GM10847 (cell line): Measurements from ENCODE around the gene ZBTB22.

ENCODE experiments used
- POLR2A ChIP-seq: IDR thresholded peaks from 2 replicates; pipeline ENCODE4 v1.6.1; 2011; ENCODE audit not compliant: insufficient read length; ENCODE audit errors: extremely low read depth

ZBTB22 gene

GRCh38 chr6:33305052-33305451 is 12.5 kb downstream of the ZBTB22 start:
- TF ChIP-seq POLR2A = no peak

- TF ChIP-seq POLR2A = peak; percentile 8
Measured at GRCh38 chr6:33304216-33304615, 13.3 kb downstream of the ZBTB22 start.

DNA sequence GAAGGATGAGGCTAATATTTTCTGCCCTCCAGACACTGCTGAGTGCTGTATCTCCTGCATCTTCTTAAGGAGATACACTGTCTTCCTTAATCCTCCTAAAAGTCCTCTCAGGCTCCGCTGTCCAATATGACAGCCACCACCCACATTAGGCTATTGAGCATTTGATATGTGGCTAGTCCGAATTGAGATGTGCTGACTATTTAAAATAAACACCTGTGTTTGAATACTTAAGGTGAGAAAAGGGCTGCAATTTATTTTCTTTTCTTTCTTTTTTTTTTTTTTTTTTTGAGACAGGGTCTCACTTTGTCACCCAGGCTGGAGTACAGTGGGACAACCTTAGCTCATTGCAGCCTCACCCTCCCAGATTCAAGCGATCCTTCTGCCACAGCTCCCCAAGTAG is 15.7 kb downstream of the ZBTB22 start:
- TF ChIP-seq POLR2A = no peak

DNA sequence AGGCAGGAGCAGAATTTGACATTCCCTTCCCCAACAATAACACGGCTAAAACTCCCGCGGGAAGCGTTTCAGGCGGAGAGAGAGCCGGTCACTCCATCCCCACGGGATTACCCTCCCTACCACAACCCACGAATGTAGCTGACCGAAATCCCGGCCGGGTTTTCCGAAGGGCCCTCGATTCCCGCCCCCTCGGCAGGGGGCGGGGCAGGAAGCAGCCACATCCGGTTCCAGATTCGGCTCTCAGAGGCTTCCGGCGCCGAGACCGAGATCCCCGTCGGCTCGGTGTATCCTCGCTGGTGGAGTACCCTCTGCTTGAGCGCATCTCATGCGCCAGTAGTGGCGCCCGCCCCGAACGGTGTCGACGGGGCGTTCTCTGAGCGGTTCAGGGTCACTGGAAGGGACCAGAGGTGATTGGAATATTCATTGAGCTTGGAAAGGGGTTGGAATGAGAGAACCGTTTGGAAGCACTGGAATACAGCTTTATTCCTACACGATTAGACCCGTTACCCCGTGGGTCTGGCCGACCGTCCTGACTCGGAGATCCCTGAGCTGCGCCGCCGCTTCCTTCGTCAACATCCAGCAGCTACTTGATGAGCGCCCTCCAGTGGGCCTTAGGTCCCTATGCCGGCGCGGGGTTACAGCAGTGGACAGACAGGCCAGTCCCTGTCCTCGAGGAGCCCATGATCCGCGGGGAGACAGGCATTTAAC is 18.2 kb downstream of the ZBTB22 start:
- TF ChIP-seq POLR2A = peak; percentile 91

GRCh38 chr6:33298773-33299236 is 18.7 kb downstream of the ZBTB22 start, which contains the start of gene RGL2:
Gene RGL2 (minus strand): TSS chr6:33298942. CDS start chr6:33298610, 332 bp downstream.
- no peak for TF ChIP-seq POLR2A

DNA sequence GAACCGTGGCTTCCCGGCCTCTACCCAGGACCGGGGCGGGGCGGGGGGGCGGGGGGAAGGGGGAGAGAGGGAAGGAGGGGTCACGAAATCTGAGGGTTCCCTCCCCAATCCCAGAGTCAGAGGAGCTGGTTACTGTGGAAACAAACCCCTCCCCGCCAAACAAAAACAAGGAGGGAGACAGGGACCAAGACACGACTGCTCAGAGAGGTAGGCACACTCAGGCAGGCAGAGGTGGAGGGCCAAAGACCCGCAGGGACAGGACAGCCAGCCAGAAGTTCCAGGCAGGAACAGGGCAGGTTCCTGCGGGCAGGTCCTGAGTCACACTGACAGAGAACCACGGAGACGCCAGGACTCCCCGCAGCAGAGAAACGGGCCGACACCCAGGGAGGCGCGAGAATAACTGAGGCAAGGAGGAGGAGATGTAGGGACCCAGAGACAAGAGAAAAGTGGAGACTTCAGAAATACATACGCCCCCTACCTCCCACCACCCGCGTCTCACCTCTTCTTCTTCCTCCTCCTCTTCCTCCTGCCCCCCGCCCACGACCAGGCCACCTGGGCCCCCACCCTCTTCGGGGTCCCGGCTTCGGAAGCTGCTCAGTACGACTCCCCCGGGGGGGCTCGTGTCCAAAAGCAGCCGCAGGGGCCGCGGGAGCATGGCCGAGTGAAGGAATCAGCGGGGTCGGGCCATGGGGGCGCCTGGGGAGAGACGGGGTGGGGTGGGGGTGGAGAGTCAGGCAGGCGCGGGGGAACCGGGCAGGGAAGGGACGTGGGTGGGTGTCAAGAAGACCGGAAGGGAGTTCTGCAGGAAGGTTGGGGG is 19.4 kb downstream of the ZBTB22 start:
- no peak for TF ChIP-seq POLR2A

DNA sequence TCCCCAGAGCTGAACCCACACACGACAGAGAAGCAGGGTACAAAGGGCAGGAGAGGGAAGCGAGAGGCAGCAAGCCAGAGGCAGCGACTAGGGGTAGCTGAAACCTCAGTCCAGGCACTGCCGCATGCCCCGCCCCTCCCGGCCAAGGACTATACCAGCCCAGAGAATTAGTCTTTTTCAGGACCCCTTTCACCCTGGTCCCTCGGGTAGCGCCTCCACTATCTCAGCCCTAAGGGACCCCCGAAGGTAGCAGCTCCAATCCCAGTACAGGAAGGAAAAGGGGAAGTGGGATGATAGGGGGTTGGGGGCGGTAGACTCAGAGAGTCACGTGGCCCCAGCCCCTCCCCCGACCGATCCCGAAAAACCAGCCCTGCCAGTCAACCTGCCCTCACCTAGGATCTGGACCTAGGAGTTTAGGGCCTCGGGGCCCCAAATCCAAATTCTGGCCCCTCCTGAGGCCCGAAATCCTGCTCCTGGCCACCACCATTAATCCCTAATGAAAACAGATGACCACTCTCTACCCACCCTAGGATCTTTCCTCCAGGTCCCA is 20.1 kb downstream of the ZBTB22 start:
- TF ChIP-seq POLR2A = no peak

DNA sequence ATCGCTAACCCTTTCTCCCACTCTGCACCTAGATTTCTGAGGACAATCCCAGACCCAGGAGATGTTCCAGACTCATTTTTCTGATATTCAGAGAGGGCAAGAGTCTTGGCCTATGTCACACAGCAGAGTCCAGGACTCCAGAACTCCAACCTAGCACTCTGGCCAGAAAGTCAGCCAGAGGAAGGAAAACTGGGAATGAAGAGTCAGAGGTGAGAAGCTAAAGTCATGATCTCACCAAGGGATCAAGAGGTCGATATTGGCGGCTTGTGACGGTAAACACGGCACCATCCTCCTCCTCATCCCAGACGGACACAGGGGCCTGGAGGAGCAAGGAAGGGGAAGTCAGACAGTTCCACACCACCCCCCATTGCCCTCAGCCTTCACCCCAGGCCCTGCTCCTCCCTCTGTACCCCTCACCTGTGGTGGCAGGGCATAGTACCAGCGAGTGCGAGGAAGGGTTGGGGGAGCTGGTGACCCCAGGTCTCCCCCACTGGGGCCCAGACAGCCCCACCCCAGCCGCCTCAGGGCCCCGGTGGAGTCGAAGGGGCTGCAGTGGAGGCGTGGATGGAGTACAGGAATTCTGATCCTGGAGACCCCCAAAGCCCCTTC is 20.6 kb downstream of the ZBTB22 start:
- no peak for TF ChIP-seq POLR2A

DNA sequence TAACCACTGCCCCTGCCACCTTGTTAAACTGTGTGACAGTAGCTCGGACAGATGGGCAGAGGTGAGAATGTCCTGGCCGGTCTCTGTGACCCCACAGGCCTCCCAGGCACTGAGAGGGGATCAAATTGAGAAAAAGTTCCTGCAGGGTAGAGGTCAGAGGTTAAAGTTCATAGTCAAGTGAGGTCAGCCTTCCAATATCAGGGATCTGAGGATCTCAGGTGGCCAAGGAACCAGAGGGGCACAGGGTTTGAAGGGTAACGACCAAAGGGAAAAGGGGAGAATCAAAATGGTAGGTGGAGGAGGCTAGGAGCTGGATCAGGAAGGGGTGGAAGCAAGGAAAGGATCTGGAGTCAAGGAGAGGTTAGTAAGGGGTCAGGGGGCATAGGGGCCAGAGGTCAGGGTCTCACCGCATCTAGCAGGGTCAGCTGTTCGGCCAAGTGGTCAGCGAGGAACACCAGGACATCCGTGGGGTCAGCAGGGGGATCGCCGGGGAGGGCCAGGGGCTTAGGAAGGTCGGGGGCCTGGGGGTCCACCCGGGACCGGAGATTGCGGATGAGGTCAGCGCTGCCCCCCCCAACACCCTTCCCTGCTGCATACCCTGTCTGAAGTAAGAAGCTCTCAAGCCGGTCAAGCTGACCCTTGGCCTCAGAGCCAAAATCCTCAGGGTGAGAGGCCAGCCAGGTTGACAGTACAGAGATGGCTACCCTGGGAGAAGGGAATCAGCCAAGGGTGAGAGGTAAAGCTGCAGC is 21.7 kb downstream of the ZBTB22 start:
- TF ChIP-seq POLR2A = no peak

- TF ChIP-seq POLR2A = no peak
Measured at GRCh38 chr6:33294086-33294823, 23.3 kb downstream of the ZBTB22 start.

GRCh38 chr6:33292996-33293682 is 24.4 kb downstream of the ZBTB22 start:
- TF ChIP-seq POLR2A = no peak

DNA sequence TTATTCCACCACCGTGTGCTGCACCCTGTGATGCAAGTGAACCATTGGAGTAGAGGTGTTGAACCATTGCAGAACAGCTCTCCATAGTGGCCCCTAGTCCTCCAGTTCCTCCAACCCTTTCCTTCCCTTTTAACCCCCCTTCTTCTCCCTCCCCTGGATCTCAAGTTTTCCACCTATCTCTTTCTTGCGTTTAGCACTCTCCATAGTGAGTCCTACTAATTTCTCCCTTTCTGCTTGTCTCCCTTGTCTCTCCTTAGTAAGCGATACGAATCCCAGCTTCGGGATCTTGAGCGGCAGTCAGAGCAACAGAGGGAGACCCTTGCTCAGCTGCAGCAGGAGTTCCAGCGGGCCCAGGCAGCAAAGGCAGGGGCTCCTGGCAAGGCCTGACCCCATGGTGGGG is 27.1 kb downstream of the ZBTB22 start:
- no peak for TF ChIP-seq POLR2A

DNA sequence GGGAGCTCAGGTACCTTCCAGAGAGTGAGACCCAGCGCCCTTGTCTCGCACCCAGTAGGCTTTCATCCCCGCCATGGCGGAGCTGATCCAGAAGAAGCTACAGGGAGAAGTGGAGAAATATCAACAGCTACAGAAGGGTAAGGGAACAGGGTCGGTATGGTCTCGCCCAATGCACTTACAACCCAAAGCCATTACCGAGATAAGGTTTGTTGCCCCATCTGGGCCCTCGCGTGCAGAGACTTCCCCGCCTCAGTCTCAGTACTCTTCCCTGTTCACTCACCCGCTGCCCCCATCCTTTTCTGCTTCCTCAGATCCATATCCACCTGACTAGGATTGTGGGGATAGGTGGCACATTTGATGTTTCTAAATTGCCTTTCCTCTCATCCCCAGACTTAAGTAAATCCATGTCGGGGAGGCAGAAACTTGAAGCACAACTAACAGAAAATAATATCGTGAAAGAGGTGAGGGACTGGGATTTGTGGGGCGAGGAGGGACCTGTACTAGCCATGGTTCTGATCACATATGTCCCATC is 27.7 kb downstream of the ZBTB22 start:
- no peak for TF ChIP-seq POLR2A
